Muscle of arm (tissue), 12 donors: ENCODE results near the gene METTL3. TPM values are rescaled to one million over a fixed set of nuclear protein-coding genes. Genes with fewer than 3 reads are reported as not detected.
A peak's percentile ranks its signal among the peaks of the same experiment; 100 is the strongest.

ENCODE experiments used
- DNase-seq: peaks from one replicate; pipeline ENCODE4 v3.0.0-alpha.2; 2013
- polyA plus RNA-seq, 12 donors: library from polyadenylated mRNA; unstranded; fragments of 120-200 nt; gene quantifications; one replicate each; pipeline ENCODE4 v1.2.1, GENCODE V29; 2013; ENCODE audit not compliant: insufficient read length in 12 of 12

The METTL3 gene
- polyA plus RNA-seq, 12 donors: 32.5 to 70.8 (median 48.6) TPM; not detected in 1

GRCh38 chr14:21494902-21495762 lies 16.0 kb downstream of the METTL3 start:
- no peak for DNase-seq

- DNase-seq: no peak
Measured at GRCh38 chr14:21486640-21487087, 24.5 kb downstream of the METTL3 start.

- peak; percentile 99 for DNase-seq
Measured at GRCh38 chr14:21476925-21477681, 34.0 kb downstream of the METTL3 start, which contains the start of the genes RAB2B and TOX4. Gene RAB2B, minus strand, starts transcription at chr14:21476959. Its CDS starts 87 bp downstream, at chr14:21476872. Gene TOX4, plus strand, starts transcription at chr14:21477195. Its CDS starts 84 bp downstream, at chr14:21477279.

GRCh38 chr14:21476523-21476924 lies 34.6 kb downstream of the METTL3 start:
- DNase-seq: no peak

- no peak for DNase-seq
Measured at GRCh38 chr14:21475767-21476522, 35.2 kb downstream of the METTL3 start.

GRCh38 chr14:21467616-21468015 lies 43.5 kb downstream of the METTL3 start:
- DNase-seq: no peak

GRCh38 chr14:21455912-21456667 lies 55.0 kb downstream of the METTL3 start, which contains the start of gene CHD8:
Gene CHD8, minus strand, starts transcription at chr14:21456123. Its CDS starts 24,480 bp downstream, at chr14:21431643.
- peak; percentile 99 for DNase-seq

GRCh38 chr14:21455592-21455911 lies 55.6 kb downstream of the METTL3 start:
- DNase-seq: no peak

GRCh38 chr14:21454843-21455544 lies 56.1 kb downstream of the METTL3 start:
- DNase-seq: no peak

GRCh38 chr14:21449899-21450216 lies 61.3 kb downstream of the METTL3 start:
- DNase-seq: no peak

Other genes starting within 250 kb of the METTL3 start
- gene HNRNPC, start 241.9 kb downstream of the METTL3 start, polyA plus RNA-seq: 100 to 1,000 TPM in 11 of 12 donors, not detected in 1; 385 to 728 (median 453) TPM
- gene RPGRIP1, start 231.3 kb downstream of the METTL3 start, polyA plus RNA-seq: under 1 TPM in 10 of 12 donors, not detected in 2; 0.26 to 0.86 (median 0.50) TPM
- 10 to 100 TPM in 11 of 12 donors, not detected in 1; 69.7 to 89.1 (median 82.0) TPM for gene SUPT16H, start 127.3 kb downstream of the METTL3 start, polyA plus RNA-seq
- 10 to 100 TPM in 11 of 12 donors, not detected in 1; 37.8 to 71.1 (median 41.4) TPM for gene CHD8, start 55.2 kb downstream of the METTL3 start, polyA plus RNA-seq
- 10 to 100 TPM in 11 of 12 donors, not detected in 1; 16.7 to 32.1 (median 25.1) TPM for gene RAB2B, start 34.4 kb downstream of the METTL3 start, polyA plus RNA-seq
- gene TOX4, start 34.1 kb downstream of the METTL3 start, polyA plus RNA-seq: 10 to 100 TPM in 11 of 12 donors, not detected in 1; 17.4 to 56.6 (median 44.0) TPM
- gene SALL2, start 15.0 kb upstream of the METTL3 start, polyA plus RNA-seq: 10 to 100 TPM in 11 of 12 donors, not detected in 1; 10.5 to 20.6 (median 14.5) TPM
- gene OR10G3, start 68.7 kb upstream of the METTL3 start, polyA plus RNA-seq: under 1 TPM in 2 of 12 donors, not detected in 10; 0.12 to 0.13 TPM
- under 1 TPM in 1 of 12 donors, not detected in 11; 0.15 TPM for gene OR10G2, start 123.6 kb upstream of the METTL3 start, polyA plus RNA-seq
- not detected for gene OR4E2, start 142.5 kb upstream of the METTL3 start, polyA plus RNA-seq
- gene OR4E1, start 162.5 kb upstream of the METTL3 start, polyA plus RNA-seq: under 1 TPM in 3 of 12 donors, not detected in 9; 0.05 to 0.08 (median 0.06) TPM